GM19452 (cell line): ENCODE results near the gene PACSIN2.

ENCODE experiments used
- ATAC-seq: cut with Tn5 transposase; IDR thresholded peaks from one replicate; pipeline ENCODE4 v1.9.1; 2021; ENCODE audit not compliant: unreplicated experiment

PACSIN2 gene

GRCh38 chr22:42831712-42832111 is 183.2 kb downstream of the PACSIN2 start:
- ATAC-seq = no peak

GRCh38 chr22:42830161-42830560 is 184.8 kb downstream of the PACSIN2 start:
- ATAC-seq = no peak

GRCh38 chr22:42829302-42829701 is 185.6 kb downstream of the PACSIN2 start:
- no peak for ATAC-seq

GRCh38 chr22:42825796-42826195 is 189.2 kb downstream of the PACSIN2 start:
- no peak for ATAC-seq

GRCh38 chr22:42821386-42821785 is 193.6 kb downstream of the PACSIN2 start:
- ATAC-seq = no peak

GRCh38 chr22:42820045-42820763 is 194.7 kb downstream of the PACSIN2 start:
- no peak for ATAC-seq
